Astrocyte of the cerebellum (primary cell): ENCODE data around the gene IGSF5.
"Not testable (repeated sequence)": the region's sequence is repeated elsewhere in the genome, so short reads cannot be mapped to it uniquely, and the experiment has no call there.

ENCODE experiments used
- DNase-seq: peaks from one replicate; pipeline ENCODE4 v3.0.0-alpha.2; 2011; ENCODE audit warnings: low read depth
- H3K4me3 ChIP-seq: 2 replicates; pipeline ENCODE4 v1.5.1; 2011; ENCODE audit warnings: mild to moderate bottlenecking, low read depth, low read length, moderate library complexity
- in situ Hi-C: cut with HindIII; loops from 2 replicates; pipeline ENCODE4 v1.10.0; 2017; ENCODE audit warnings: low sequenced_read_pairs
- TF ChIP-seq, protein P1 (sequence below): IDR thresholded peaks from 2 replicates; pipeline ENCODE4 v1.5.1; 2012; ENCODE audit warnings: low read length, low read depth, moderate library complexity, mild to moderate bottlenecking; ENCODE audit errors: missing control alignments

The IGSF5 gene

GRCh38 chr21:39730418-39731157 is 14.4 kb upstream of the IGSF5 start:
- peak; percentile 47 for DNase-seq
- in situ Hi-C loops = no loop called here
- H3K4me3 ChIP-seq = no peak overlapping the region
- TF ChIP-seq, protein P1, sequence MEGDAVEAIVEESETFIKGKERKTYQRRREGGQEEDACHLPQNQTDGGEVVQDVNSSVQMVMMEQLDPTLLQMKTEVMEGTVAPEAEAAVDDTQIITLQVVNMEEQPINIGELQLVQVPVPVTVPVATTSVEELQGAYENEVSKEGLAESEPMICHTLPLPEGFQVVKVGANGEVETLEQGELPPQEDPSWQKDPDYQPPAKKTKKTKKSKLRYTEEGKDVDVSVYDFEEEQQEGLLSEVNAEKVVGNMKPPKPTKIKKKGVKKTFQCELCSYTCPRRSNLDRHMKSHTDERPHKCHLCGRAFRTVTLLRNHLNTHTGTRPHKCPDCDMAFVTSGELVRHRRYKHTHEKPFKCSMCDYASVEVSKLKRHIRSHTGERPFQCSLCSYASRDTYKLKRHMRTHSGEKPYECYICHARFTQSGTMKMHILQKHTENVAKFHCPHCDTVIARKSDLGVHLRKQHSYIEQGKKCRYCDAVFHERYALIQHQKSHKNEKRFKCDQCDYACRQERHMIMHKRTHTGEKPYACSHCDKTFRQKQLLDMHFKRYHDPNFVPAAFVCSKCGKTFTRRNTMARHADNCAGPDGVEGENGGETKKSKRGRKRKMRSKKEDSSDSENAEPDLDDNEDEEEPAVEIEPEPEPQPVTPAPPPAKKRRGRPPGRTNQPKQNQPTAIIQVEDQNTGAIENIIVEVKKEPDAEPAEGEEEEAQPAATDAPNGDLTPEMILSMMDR = no peak

DNA sequence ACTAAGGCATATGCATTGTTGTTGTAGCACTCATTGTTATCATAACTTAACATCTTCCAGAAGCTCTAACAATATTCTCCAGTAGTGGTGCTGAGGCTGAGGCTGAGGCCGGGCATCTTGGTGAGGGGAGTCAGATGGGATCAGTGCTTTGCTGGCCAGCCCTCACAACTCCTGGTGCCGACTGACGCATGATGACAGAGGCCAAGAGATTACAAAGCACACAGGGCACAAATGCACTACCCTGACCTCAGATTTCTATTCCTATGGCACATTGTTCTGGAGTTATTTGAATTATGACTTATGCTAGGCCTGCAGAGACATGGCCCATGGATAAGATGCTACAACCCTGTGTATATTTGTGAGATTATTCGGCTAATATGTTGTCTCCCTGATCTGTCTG is 8.3 kb upstream of the IGSF5 start:
- in situ Hi-C loops = no loop called here
- TF ChIP-seq, protein P1 = no peak
- H3K4me3 ChIP-seq = no peak overlapping the region
- no peak for DNase-seq

- DNase-seq = no peak
- no peak overlapping the region for H3K4me3 ChIP-seq
- TF ChIP-seq, protein P1 = no peak
- in situ Hi-C loops = no loop called here
These were observed 7.5 kb upstream of the IGSF5 start for GRCh38 chr21:39737376-39738000.

- TF ChIP-seq, protein P1 = no peak
- in situ Hi-C loops = no loop called here
- DNase-seq = no peak
- no peak overlapping the region for H3K4me3 ChIP-seq
These were observed 6.4 kb upstream of the IGSF5 start for GRCh38 chr21:39738566-39738965.

DNA sequence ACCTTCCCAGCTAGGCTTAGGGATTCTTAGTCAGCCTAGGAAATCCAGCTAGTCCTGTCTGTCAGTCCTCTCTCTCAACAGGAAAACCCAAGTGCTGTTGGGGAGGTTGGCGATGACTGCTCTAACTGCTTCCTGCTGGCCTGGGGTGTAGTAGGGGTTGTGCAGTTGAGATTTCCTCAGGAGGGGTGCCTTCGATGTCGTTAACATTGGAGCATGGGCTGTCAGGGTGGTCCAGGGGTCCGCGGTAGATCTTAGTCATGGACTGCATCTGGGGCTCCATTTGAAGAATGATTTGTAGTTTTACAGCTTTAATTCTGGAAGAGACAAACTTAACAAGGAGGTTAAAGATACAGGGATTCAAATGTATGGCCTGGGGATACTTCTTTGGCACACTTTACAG is 5.5 kb upstream of the IGSF5 start:
- in situ Hi-C loops, H3K4me3 ChIP-seq, DNase-seq: not testable (repeated sequence)

DNA sequence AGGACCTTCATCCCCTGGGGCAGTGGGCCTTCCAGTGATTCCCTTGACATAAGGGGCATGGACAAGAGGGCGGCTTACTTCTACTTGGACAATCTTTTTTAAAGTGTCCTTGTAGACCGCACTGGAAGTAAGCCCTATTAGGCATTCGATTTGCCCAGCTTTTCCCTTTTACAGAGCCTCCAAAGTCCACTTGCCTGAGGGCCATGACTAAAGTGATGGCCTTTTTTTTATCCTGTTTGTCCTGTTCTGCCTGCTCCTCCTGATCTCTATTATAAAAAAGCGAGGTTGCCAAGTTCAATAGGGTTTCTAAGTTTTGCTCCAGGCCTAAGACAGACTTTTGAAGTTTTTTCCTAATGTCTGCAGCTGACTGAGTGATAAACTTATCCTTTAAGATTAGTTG is 2.4 kb upstream of the IGSF5 start:
- in situ Hi-C loops, DNase-seq: not testable (repeated sequence)

GRCh38 chr21:39745332-39745731 is 349 bp downstream of the IGSF5 start:
- H3K4me3 ChIP-seq, in situ Hi-C loops, DNase-seq: not testable (repeated sequence)

More for the DNA sequence above, 2.4 kb upstream of the IGSF5 start:
- not testable (repeated sequence) for H3K4me3 ChIP-seq

DNA sequence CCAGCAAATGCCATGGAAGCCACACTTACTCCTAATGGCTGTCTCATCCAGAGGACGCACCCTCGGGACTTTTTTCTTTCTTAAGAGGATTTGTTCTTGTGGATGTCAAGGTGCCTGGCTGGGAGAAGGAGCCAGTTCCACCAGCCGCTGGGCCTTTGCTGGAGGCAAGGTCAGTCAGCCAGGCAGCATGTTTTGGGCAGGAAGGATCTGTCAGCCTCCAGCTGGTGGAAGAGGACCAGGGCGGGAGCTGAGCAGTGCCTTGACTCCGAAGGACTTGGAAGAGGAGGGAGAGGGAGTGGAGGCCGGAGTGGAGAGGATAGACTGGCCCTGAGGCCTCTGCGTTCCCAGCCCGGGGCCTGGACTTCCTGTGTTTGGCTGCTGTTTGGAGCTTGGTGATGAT is 5.7 kb downstream of the IGSF5 start:
- TF ChIP-seq, protein P1 = no peak
- in situ Hi-C loops = no loop called here
- DNase-seq = no peak
- no peak overlapping the region for H3K4me3 ChIP-seq
